GM12891 (cell line): Measurements from ENCODE around the gene SMARCC2.
A peak's percentile ranks its signal among the peaks of the same experiment; 100 is the strongest.

Experiments used
- DNase-seq: peaks from one replicate; pipeline ENCODE4 v3.0.0; 2011; ENCODE audit warnings: low spot score; ENCODE audit not compliant: insufficient read length
- FAIRE-seq: peaks from 2 replicates; lab custom pipeline; 2011; peaks lifted over from hg19 to GRCh38; lab: Jason Lieb, UNC
- PAX5 ChIP-seq: IDR thresholded peaks from 2 replicates; pipeline ENCODE4 v1.6.1; 2011; ENCODE audit warnings: low read length, moderate library complexity, mild to moderate bottlenecking; ENCODE audit not compliant: insufficient read depth, severe bottlenecking
- POLR2A ChIP-seq: IDR thresholded peaks from 2 replicates; pipeline ENCODE4 v1.6.1; 2011; ENCODE audit warnings: low read depth, low read length, control low read depth
- POLR2AphosphoS5 ChIP-seq: IDR thresholded peaks from 2 replicates; pipeline ENCODE4 v1.6.1; 2011; ENCODE audit warnings: low read depth, low read length, control low read depth
- POU2F2 ChIP-seq: IDR thresholded peaks from 2 replicates; pipeline ENCODE4 v1.6.1; 2011; ENCODE audit warnings: low read depth, mild to moderate bottlenecking, control low read depth, low read length, moderate library complexity
- SPI1 ChIP-seq: IDR thresholded peaks from 2 replicates; pipeline ENCODE4 v1.6.1; 2011; ENCODE audit warnings: low read depth, low read length, control low read depth
- TAF1 ChIP-seq: IDR thresholded peaks from 2 replicates; pipeline ENCODE4 v1.6.1; 2011; ENCODE audit warnings: low read depth, low read length, control low read depth

Gene SMARCC2

DNA sequence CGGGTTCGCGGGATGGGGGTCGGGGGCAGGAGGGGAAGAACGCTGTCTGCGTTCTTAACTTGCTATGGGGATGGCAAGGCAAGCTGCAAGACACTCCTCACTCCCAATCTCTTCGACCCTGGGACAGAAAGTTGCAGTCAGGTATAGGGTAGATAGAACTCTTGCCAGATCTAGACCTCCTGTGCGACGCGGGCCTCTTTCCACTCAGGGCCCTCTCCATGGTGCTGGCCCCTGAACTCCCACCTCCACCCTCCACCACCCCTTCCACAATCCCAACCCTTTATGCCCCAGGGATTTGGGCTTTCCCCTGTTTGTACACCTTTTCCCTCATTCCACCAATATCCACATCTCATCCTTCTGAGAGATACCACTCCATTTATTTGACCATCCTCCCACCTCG, 35.7 kb upstream of the SMARCC2 start:
- FAIRE-seq (no peak), DNase-seq (no peak)
- no peak for TF ChIP-seq SPI1
- TF ChIP-seq POU2F2, result no peak
- TF ChIP-seq POLR2A, result no peak
- no peak for TF ChIP-seq TAF1
- no peak for TF ChIP-seq POLR2AphosphoS5
- TF ChIP-seq PAX5, result no peak

DNA sequence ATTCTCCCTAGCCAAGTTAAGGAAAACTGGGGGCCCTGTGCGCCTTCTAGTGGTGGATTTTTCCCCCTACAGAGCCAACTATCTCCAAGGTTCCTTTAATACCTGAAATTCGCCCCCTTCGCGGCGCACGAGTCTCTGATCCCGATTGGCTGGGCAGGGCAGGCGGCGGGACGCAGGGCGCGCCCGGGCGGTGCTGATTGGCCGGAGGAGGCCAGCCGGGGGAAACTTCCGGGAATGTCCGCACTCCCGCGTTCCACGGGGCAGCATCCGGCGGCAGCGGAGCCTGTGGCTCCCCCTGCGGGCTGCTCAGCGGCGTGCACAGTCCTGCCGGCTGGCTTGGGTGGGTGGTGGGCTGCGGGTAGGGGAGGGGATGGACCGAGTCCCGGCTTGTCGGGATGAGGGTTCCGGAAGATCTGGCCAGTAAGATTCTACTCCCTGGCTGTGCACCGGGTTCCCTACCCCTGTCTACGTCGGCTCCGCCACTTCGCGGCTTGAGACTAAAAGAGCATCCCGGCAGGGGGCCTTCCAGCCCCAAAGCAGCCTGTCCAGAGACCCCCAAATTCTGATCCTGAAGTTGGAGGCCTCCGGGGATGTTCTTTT, 34.9 kb upstream of the SMARCC2 start, which contains the start of gene NABP2:
TSS of gene NABP2 (plus strand) at position 241 of the 600 bp plus-strand sequence. CDS start 515 bp downstream, outside the sequence.
- TF ChIP-seq POLR2A, result 0 out of 2 replicates have a peak, but pooled peaks have one; percentile 20
- no peak for TF ChIP-seq SPI1
- DNase-seq (peak; percentile 99), FAIRE-seq (peak; percentile 98)

DNA sequence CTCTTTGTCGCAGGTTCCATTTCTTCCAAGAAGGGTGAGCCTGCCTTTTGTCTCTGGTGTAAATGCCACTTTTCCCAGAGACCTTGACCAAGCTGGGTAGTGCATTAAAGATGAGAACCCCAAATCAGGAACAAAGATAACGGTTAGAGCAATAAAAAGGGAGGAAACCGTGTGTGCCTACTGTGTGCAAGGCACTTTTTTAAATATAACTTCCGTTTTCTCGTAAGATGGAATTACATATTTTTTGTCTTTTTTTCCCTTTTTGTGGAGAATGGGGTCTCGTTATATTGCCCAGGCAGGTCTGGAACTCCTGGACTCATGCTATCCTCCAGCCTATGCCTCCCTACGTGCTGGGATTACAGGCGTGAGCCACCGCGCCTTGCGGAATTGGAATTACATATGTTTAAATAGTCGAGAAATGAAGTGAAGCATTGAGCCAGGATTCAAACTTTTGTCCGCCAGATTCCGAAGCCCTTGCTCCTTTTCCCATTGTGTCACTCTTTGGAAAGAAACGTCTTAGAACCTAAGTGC, 34.4 kb upstream of the SMARCC2 start:
- no peak for DNase-seq
- TF ChIP-seq PAX5 (no peak), POU2F2 (no peak), POLR2A (no peak), POLR2AphosphoS5 (no peak), SPI1 (no peak), TAF1 (no peak)
- no peak for FAIRE-seq

DNA sequence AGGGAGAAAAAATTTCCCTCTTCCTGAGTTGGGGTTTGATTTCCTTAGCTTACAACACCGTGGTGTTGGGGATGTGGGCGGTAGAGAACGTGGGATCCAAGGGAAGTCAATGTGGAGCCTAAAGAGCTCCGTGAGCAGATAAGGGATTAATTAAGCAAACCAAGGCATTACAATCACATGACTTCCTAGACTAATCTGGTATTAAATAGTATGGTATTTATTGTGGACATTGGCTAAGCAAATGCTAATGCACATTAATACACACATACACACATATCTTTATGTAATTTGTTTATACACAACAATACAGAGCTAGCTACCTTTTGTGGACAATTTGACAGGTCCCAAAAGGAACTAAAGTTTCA, 33.2 kb upstream of the SMARCC2 start:
- no peak for TF ChIP-seq PAX5
- TF ChIP-seq SPI1, result no peak
- TF ChIP-seq TAF1, result no peak
- no peak for TF ChIP-seq POLR2A
- no peak for TF ChIP-seq POU2F2
- TF ChIP-seq POLR2AphosphoS5, result no peak
- no peak for DNase-seq
- no peak for FAIRE-seq

DNA sequence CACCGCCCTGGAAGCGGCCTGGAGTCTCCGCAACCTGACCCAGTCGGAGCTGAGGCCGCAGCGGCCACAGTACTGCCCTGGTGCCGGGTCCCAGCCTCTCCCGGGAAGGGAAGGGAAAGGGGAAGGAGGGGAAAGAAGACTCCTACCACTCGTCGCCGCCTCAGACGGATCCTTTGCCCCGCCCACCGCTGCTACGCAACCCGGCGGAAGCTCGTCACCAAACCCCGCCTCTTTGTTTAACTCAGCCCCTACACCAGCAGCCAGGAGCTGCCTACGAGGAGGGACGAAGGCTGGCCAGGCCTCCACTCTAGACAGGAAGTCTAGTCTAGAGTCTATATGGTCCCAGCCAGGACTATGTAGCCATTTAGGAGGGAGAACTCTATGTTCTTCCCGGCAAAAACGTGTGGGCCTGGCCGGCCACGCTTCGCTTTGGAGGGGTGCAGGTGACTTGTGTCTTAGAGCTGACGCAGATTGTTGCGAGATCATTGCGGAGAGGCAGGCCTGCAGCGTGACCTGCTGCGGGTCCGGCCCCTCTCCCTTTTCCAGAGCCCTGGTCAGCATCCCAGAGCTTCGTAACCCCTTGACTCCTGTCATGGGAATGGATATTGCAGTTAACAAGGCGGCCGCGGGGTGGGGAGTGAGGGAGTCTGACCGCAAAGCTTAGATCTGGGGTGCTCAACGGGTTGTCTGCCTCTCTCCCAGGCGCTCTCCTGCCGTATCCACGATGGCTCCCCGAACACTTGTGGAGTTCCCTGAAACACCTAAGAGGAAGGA, 32.7 kb upstream of the SMARCC2 start, which contains the start of gene RNF41:
TSS of gene RNF41 (minus strand) at position 166 of the 774 bp plus-strand sequence. CDS start 7,875 bp downstream, outside the sequence.
- DNase-seq (peak; percentile 94), FAIRE-seq (peak; percentile 97)
- TF ChIP-seq POU2F2 (peak; percentile 10; the same call in 1 of the 2 replicates), POLR2AphosphoS5 (peak; percentile 72), POLR2A (peak; percentile 91), PAX5 (no peak), TAF1 (peak; percentile 77), SPI1 (peak; percentile 47)

DNA sequence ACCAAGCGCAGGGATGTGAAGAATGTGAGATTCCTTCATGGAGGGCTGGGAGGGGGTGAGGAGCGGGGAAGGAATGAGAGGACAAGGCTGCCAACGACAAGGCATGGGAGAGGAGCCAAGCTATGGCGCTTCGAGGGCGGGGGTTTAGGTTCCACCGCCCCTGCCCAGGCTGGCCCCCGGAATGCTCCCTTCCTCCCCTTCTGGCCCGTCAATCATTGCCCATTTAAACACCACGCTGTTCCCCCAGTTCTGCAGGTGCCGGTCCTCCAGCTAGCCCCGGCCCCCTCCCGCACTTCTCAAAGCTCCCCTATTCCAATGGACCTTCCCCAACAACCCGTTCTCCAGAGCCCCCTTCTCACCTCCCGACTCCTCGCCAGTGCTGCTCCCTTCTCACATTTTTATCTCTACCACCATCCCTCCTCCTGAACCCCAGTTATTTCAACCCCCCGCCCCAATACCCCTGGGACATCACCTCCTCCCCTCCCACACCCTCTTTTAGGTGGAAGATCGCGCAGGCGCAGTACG, 32.0 kb upstream of the SMARCC2 start:
- no peak for FAIRE-seq
- DNase-seq, result no peak
- no peak for TF ChIP-seq TAF1
- TF ChIP-seq SPI1, result no peak
- TF ChIP-seq POLR2A, result no peak
- TF ChIP-seq POU2F2, result no peak
- no peak for TF ChIP-seq PAX5
- no peak for TF ChIP-seq POLR2AphosphoS5

DNA sequence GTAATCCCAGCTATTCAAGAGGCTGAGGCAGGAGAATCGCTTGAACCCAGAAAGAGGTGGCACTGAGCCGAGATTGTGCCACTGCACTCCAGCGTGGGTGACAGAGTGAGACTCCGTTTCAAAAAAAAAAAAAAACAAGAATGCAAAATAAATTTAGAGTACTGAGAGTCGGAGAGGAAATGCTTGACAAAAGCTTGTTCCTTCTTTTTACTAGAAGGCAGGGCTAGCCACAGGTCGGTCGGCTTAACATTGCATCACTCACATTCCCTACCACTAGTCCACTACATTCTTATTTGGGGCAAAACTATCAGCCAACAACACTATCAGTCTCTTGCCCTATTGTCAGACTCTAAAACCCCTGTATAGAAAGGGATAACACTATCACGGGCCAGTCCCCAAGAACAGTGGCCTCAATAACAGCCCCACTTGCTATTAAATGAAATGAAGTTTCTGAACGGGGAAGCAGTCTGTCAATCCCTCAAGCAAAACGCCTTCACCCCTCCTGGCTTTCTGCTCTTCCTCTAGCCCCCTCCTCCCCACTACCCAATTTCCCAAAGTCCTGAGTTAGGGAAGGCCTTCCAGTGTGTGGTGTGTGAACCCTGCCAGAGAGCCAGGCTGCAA, 31.4 kb upstream of the SMARCC2 start:
- TF ChIP-seq POU2F2 (no peak), SPI1 (peak; percentile 33; the same call in 1 of the 2 replicates)
- DNase-seq (no peak), FAIRE-seq (peak; percentile 40)

DNA sequence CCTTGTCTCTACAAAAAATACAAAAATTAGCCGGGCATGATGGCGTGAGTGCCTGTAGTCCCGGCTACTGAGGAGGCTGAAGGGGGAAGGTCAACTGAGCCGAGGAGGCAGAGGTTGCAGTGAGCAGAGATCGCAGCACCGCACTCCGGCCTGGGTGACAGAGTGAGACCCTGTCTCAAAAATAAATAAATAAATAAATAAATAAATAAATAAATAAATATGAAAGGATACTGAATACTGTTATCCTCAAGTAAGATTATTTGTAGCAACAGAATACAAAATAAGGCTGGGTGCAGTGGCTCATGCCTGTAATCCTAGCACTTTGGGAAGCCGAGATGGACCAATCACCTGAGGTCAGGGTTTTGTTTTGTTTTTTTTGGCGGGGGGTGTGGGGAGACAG, 30.6 kb upstream of the SMARCC2 start:
- no peak for FAIRE-seq
- no peak for TF ChIP-seq POLR2AphosphoS5
- TF ChIP-seq PAX5, result no peak
- TF ChIP-seq POU2F2, result no peak
- TF ChIP-seq POLR2A, result no peak
- TF ChIP-seq TAF1, result no peak
- TF ChIP-seq SPI1, result no peak

DNA sequence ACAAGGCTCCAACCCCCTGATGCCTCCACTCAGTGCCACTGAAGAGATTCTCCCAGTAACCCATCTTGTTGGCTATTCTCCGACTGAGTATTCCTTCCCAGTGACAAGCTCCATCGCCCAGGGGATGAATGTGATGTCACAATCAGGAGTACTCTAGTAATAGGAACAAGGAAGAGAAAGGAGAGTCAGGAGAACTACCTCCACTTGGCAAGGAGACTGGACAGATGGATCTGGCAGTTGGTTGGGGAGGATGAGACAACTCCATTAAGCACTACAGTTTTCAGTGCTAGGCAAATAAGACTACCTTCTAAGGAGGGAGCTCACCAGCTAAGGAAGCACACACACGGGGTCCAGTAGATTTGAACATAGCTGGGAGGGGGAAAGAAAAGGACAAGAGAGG, 27.2 kb upstream of the SMARCC2 start:
- no peak for TF ChIP-seq POU2F2
- DNase-seq (no peak), FAIRE-seq (no peak)

More for the DNA sequence above, 30.6 kb upstream of the SMARCC2 start:
- no peak for DNase-seq
